ENCODE measurements around the gene C3orf52.
A peak's percentile ranks its signal among the peaks of the same experiment; 100 is the strongest.
"Not testable (repeated sequence)": the region's sequence is repeated elsewhere in the genome, so short reads cannot be mapped to it uniquely, and the experiment has no call there.

The C3orf52 gene

GRCh38 chr3:112056451-112056929, 29.7 kb upstream of the C3orf52 start:
- TF ChIP-seq TAF1 (IDR thresholded peaks at IDR 0.05; ENCODE audit: low read depth, low read length) (no peak), POU2F2 (IDR thresholded peaks at IDR 0.05; ENCODE audit: low read depth, low read length) (no peak), POLR2AphosphoS5 (IDR thresholded peaks at IDR 0.05; ENCODE audit: low read depth, low read length) (no peak), PAX5 (IDR thresholded peaks at IDR 0.05; ENCODE audit: insufficient read depth, low read length, severe bottlenecking) (no peak), POLR2A (IDR thresholded peaks at IDR 0.05; ENCODE audit: low read depth, low read length) (no peak), SPI1 (IDR thresholded peaks at IDR 0.05; ENCODE audit: low read depth, low read length) (no peak)
- DNase-seq (ENCODE audit: insufficient read length, low spot score) (no peak), FAIRE-seq (no peak)

- DNase-seq (ENCODE audit: insufficient read length, low spot score) (no peak), FAIRE-seq (no peak)
- TF ChIP-seq POU2F2 (IDR thresholded peaks at IDR 0.05; ENCODE audit: low read depth, low read length) = no peak
- no peak for TF ChIP-seq PAX5 (IDR thresholded peaks at IDR 0.05; ENCODE audit: insufficient read depth, low read length, severe bottlenecking)
- no peak for TF ChIP-seq SPI1 (IDR thresholded peaks at IDR 0.05; ENCODE audit: low read depth, low read length)
- TF ChIP-seq POLR2AphosphoS5 (IDR thresholded peaks at IDR 0.05; ENCODE audit: low read depth, low read length) = no peak
- no peak for TF ChIP-seq TAF1 (IDR thresholded peaks at IDR 0.05; ENCODE audit: low read depth, low read length)
- TF ChIP-seq POLR2A (IDR thresholded peaks at IDR 0.05; ENCODE audit: low read depth, low read length) = no peak
These were observed 26.7 kb upstream of the C3orf52 start for GRCh38 chr3:112059497-112059896.

- DNase-seq (ENCODE audit: insufficient read length, low spot score) (no peak), FAIRE-seq (no peak)
- no peak for TF ChIP-seq POLR2AphosphoS5 (IDR thresholded peaks at IDR 0.05; ENCODE audit: low read depth, low read length)
- no peak for TF ChIP-seq POLR2A (IDR thresholded peaks at IDR 0.05; ENCODE audit: low read depth, low read length)
- TF ChIP-seq SPI1 (IDR thresholded peaks at IDR 0.05; ENCODE audit: low read depth, low read length) = no peak
- no peak for TF ChIP-seq PAX5 (IDR thresholded peaks at IDR 0.05; ENCODE audit: insufficient read depth, low read length, severe bottlenecking)
- TF ChIP-seq TAF1 (IDR thresholded peaks at IDR 0.05; ENCODE audit: low read depth, low read length) = no peak
- TF ChIP-seq POU2F2 (IDR thresholded peaks at IDR 0.05; ENCODE audit: low read depth, low read length) = no peak
These were observed 25.0 kb upstream of the C3orf52 start for GRCh38 chr3:112061152-112061551.

- not testable (repeated sequence) for DNase-seq (ENCODE audit: insufficient read length, low spot score); FAIRE-seq
These were observed 13.7 kb upstream of the C3orf52 start for GRCh38 chr3:112072387-112073060.

GRCh38 chr3:112074006-112074405, 12.2 kb upstream of the C3orf52 start:
- no peak for FAIRE-seq
- DNase-seq (ENCODE audit: insufficient read length, low spot score) = no peak
- TF ChIP-seq SPI1 (IDR thresholded peaks at IDR 0.05; ENCODE audit: low read depth, low read length) (no peak), TAF1 (IDR thresholded peaks at IDR 0.05; ENCODE audit: low read depth, low read length) (no peak), PAX5 (IDR thresholded peaks at IDR 0.05; ENCODE audit: insufficient read depth, low read length, severe bottlenecking) (no peak), POU2F2 (IDR thresholded peaks at IDR 0.05; ENCODE audit: low read depth, low read length) (no peak), POLR2AphosphoS5 (IDR thresholded peaks at IDR 0.05; ENCODE audit: low read depth, low read length) (no peak), POLR2A (IDR thresholded peaks at IDR 0.05; ENCODE audit: low read depth, low read length) (no peak)

- DNase-seq (ENCODE audit: insufficient read length, low spot score) = no peak
- TF ChIP-seq POLR2A (IDR thresholded peaks at IDR 0.05; ENCODE audit: low read depth, low read length) (no peak), POLR2AphosphoS5 (IDR thresholded peaks at IDR 0.05; ENCODE audit: low read depth, low read length) (no peak), PAX5 (IDR thresholded peaks at IDR 0.05; ENCODE audit: insufficient read depth, low read length, severe bottlenecking) (no peak), POU2F2 (IDR thresholded peaks at IDR 0.05; ENCODE audit: low read depth, low read length) (no peak), SPI1 (IDR thresholded peaks at IDR 0.05; ENCODE audit: low read depth, low read length) (no peak), TAF1 (IDR thresholded peaks at IDR 0.05; ENCODE audit: low read depth, low read length) (no peak)
- FAIRE-seq = peak; percentile 26
These were observed 11.3 kb upstream of the C3orf52 start for GRCh38 chr3:112074616-112075497.

- DNase-seq (ENCODE audit: insufficient read length, low spot score) (no peak), FAIRE-seq (peak; percentile 40)
- peak; percentile 63 for TF ChIP-seq SPI1 (IDR thresholded peaks at IDR 0.05; ENCODE audit: low read depth, low read length)
- no peak for TF ChIP-seq POU2F2 (IDR thresholded peaks at IDR 0.05; ENCODE audit: low read depth, low read length)
- TF ChIP-seq PAX5 (IDR thresholded peaks at IDR 0.05; ENCODE audit: insufficient read depth, low read length, severe bottlenecking) = no peak
These were observed 7.8 kb upstream of the C3orf52 start for GRCh38 chr3:112078125-112079083.

GRCh38 chr3:112083239-112083638, 3.0 kb upstream of the C3orf52 start:
- DNase-seq (ENCODE audit: insufficient read length, low spot score) (no peak), FAIRE-seq (no peak)

More at GRCh38 chr3:112083239-112083638, 3.0 kb upstream of the C3orf52 start:
- TF ChIP-seq POLR2AphosphoS5 (IDR thresholded peaks at IDR 0.05; ENCODE audit: low read depth, low read length) (no peak), SPI1 (IDR thresholded peaks at IDR 0.05; ENCODE audit: low read depth, low read length) (no peak), PAX5 (IDR thresholded peaks at IDR 0.05; ENCODE audit: insufficient read depth, low read length, severe bottlenecking) (no peak), POLR2A (IDR thresholded peaks at IDR 0.05; ENCODE audit: low read depth, low read length) (no peak), POU2F2 (IDR thresholded peaks at IDR 0.05; ENCODE audit: low read depth, low read length) (no peak), TAF1 (IDR thresholded peaks at IDR 0.05; ENCODE audit: low read depth, low read length) (no peak)

Measured in GM12891 (cell line).